ENCODE measurements around the gene PAX4.

DNA sequence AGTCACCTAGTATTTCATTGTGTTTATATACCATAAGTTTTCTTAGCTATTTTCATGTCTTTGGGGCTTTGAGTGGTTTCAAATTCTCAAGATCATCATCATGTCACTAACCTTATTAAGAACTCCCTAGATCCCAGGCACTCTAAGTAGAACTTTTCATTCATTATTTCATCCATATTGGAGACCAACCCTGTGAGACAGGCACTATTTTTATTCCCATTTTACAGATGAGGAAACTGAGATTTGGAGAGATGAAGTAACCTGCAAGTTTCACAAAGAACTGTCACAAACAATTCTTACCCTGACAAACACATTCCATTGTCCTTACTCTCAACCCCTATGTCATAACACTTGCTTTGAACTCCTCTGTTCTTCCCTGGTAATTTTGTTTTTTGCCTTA is 20.3 kb upstream of the PAX4 start:
- TF ChIP-seq, protein P1, sequence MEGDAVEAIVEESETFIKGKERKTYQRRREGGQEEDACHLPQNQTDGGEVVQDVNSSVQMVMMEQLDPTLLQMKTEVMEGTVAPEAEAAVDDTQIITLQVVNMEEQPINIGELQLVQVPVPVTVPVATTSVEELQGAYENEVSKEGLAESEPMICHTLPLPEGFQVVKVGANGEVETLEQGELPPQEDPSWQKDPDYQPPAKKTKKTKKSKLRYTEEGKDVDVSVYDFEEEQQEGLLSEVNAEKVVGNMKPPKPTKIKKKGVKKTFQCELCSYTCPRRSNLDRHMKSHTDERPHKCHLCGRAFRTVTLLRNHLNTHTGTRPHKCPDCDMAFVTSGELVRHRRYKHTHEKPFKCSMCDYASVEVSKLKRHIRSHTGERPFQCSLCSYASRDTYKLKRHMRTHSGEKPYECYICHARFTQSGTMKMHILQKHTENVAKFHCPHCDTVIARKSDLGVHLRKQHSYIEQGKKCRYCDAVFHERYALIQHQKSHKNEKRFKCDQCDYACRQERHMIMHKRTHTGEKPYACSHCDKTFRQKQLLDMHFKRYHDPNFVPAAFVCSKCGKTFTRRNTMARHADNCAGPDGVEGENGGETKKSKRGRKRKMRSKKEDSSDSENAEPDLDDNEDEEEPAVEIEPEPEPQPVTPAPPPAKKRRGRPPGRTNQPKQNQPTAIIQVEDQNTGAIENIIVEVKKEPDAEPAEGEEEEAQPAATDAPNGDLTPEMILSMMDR (IDR thresholded peaks at IDR 0.05 in 2 of 3, conservative IDR thresholded peaks at IDR 0.05 in 1 of 3; ENCODE audit: insufficient read depth in 2 of 3, low read depth in 1 of 3, low read length in 3 of 3): no peak
- TF ChIP-seq EZH2 (IDR thresholded peaks at IDR 0.05; ENCODE audit: borderline replicate concordance, low read depth, low read length) (no peak), SMARCA5 (IDR thresholded peaks at IDR 0.05) (no peak), ZNF24 (IDR thresholded peaks at IDR 0.05) (no peak), ZNF121 (CRISPR knock-in tag; conservative IDR thresholded peaks at IDR 0.05) (no peak), POLR2A (conservative IDR thresholded peaks at IDR 0.05) (no peak), ATF3 (IDR thresholded peaks at IDR 0.05) (no peak), ATF3 (CRISPR knock-in tag; conservative IDR thresholded peaks at IDR 0.05) (no peak), SIN3B (IDR thresholded peaks at IDR 0.05; ENCODE audit: low read depth) (no peak), KAT7 (CRISPR knock-in tag; IDR thresholded peaks at IDR 0.05; ENCODE audit: borderline replicate concordance) (no peak), CEBPB (tag; IDR thresholded peaks at IDR 0.05) (no peak), ZNF253 (CRISPR knock-in tag; conservative IDR thresholded peaks at IDR 0.05) (no peak), SMARCA4 (IDR thresholded peaks at IDR 0.05) (no peak), ZNF347 (CRISPR knock-in tag; IDR thresholded peaks at IDR 0.05; ENCODE audit: low read depth) (no peak)
- TF ChIP-seq, protein P2, sequence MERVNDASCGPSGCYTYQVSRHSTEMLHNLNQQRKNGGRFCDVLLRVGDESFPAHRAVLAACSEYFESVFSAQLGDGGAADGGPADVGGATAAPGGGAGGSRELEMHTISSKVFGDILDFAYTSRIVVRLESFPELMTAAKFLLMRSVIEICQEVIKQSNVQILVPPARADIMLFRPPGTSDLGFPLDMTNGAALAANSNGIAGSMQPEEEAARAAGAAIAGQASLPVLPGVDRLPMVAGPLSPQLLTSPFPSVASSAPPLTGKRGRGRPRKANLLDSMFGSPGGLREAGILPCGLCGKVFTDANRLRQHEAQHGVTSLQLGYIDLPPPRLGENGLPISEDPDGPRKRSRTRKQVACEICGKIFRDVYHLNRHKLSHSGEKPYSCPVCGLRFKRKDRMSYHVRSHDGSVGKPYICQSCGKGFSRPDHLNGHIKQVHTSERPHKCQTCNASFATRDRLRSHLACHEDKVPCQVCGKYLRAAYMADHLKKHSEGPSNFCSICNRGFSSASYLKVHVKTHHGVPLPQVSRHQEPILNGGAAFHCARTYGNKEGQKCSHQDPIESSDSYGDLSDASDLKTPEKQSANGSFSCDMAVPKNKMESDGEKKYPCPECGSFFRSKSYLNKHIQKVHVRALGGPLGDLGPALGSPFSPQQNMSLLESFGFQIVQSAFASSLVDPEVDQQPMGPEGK (CRISPR knock-in tag; IDR thresholded peaks at IDR 0.05; ENCODE audit: borderline replicate concordance): no peak

Measured in K562 (cell line).